OCI-M2 (cell line): ENCODE results near the gene NUP107.

Experiments
- DNase-seq: peaks from one replicate; lab custom pipeline; 2025; ENCODE audit not compliant: unreplicated experiment; lab: John Stamatoyannopoulos, UW

NUP107 gene

DNA sequence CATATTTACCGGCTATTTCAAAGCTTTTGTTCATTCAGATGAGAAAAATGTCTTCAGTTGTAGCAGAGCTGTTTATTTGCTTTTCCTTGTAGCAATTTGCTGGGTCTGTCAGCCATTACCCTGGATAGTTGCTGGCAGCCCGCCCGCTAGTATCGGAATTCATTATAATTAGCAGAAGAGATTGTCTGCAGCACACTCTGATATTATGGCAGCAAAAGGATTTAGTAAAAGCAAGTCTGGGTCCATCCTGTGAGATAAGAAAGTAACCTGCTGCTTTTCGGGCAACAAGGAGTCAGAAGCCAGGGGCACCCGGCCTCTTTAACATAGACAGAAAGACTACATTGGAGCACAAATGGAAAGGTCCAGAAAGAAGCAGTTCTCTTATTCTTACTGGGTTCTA lies 53.1 kb downstream of the NUP107 start:
- no peak for DNase-seq

DNA sequence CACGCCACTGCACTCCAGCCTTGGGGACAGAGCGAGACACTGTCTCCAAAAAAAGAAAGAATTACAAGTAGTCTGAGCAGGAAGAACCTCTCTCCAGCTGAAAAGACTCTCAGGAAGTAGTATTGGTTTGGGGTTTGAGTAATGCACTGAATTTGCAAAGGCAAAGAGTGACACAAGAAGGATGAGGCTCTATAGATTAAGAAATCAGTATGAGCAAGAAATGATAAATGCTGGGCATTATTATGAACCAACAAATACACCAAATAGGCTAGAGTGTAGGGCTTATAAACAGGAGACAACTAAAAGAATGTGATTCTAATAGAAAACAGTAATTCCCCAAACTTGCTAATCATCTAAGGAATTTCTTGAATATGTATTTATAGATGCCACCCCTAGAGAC lies 56.6 kb downstream of the NUP107 start:
- no peak for DNase-seq

DNA sequence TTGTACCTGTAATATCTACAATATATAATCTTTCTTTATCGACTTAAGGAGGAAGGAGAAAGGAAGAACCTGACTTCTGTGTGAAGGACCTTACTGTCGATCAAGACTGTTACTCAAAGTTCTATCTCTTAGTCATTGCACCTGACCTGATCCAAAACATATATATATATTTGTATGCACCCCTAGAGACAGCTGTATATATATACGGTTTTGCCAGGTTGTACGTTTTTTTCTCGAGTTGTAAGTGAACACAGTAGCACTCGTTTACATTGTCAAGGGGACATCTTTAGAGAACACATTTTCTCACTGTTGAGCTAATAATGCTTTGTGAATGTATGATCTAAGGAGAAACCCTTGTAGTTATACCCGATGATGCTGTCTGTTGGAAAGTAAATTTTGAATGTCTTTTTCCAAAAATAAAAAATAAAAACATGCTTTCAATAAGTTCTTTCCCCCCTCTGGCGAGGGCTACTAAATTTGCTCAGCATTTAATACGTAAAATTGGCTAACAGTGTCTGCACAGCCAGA lies 58.7 kb downstream of the NUP107 start:
- peak; percentile 13 for DNase-seq

DNA sequence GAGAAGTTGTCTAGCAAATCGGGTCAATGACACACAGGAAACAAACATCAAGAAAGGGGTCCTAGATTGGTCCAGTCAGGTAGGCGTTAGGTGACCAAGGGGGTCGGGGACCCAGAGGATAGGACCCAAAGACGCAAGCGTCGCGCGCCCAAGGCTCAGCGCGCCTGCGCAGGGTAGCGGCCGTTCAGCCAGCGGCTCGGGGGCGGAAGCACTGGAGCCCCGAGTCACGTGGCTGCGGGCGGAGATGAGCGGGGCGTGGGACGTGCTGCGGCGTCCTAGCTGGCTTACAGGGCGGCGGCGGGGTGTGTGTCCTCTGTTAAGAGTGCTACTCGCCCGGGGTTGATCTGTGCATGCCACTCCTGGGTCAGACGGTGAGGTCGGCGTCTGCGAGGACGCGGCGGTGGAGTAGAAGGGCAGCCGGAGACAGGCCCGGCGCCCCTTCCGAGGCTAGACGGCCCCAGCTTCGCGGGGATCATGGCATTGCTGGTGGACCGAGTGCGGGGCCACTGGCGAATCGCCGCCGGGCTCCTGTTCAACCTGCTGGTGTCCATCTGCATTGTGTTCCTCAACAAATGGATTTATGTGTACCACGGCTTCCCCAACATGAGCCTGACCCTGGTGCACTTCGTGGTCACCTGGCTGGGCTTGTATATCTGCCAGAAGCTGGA lies 59.3 kb downstream of the NUP107 start, which contains the start of gene SLC35E3:
Gene SLC35E3 (plus strand): TSS at position 273 of the 668 bp plus-strand sequence. CDS start 202 bp downstream, at position 475.
- peak; percentile 84 for DNase-seq

DNA sequence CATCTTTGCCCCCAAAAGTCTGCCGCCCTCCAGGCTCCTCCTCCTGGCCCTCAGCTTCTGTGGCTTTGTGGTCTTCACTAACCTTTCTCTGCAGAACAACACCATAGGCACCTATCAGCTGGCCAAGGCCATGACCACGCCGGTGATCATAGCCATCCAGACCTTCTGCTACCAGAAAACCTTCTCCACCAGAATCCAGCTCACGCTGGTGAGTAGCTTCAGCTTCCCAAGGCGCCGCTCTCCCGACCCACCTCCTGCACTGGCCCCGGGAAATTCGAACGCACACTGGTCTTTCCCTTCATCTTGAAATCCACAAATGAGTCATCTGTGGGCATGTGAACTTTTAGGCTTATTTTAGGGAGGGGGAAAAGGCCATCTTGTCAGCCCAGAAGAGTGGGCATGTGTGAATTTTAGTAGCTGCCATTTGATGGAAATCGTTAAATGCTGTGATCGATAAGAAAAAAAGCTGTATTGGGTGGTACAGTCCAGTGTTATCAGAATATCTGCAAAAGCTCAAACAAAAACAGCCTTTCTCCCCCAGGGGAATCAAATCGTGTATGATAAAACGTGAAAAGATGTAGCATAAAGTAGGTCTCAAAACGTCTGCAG lies 59.9 kb downstream of the NUP107 start:
- peak; percentile 32 for DNase-seq

DNA sequence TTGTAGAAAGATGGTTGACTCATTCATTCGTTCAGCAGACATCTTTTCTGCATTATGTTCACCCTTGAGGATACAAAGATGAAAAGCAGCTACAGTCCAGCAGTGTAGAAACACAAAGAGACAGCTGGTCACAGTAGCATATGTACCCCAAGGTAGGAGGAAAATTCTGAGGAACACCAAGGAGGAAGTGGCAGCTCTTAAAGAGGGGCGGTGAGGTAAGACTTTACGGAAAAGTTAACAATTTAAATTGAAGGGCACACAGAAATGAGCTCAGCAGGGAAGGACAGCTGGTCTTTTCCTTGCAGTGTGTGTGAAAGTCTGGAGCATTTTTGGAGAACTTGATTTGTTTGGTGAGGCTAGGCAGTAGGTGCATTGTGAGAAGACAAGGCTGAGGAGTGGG lies 62.7 kb downstream of the NUP107 start:
- no peak for DNase-seq

DNA sequence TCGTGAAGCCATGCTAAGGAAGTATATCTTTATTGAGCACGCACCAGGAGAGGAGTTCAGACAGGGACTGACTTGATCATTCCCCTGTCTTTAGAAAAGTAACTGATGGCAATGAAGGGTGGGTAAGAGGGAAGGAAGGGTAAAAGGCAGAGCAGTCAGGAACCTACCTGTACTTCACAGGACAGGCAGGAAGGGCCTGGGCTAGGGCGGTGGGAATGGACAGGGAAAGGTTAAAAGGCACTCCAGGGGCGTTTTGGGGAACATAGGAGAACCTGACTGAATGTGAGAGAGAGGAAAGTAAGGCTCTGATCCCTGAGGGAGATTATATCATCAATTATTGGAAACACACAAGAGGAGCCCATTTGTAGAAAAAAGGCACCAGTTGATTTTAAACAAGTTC lies 63.1 kb downstream of the NUP107 start:
- no peak for DNase-seq

DNA sequence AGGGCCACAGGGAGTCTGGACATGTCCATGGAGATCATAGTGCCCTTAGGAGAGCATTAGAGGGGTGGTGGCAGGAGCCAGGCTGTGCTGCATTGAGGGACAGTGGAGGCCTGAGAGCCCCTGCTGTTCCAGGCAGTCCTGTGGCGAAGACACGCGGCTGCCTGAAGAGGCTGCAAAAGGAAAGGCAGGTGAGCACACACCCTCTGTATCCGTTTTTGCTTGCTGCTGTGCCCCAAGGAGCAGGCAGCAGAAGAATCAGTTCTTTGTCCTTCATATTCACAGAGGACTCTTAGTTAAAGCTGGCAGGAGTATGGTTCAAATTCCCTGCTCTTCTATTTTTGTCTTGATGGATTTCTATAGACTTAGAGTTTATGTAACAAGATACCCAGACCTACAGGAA lies 63.7 kb downstream of the NUP107 start:
- DNase-seq: no peak

DNA sequence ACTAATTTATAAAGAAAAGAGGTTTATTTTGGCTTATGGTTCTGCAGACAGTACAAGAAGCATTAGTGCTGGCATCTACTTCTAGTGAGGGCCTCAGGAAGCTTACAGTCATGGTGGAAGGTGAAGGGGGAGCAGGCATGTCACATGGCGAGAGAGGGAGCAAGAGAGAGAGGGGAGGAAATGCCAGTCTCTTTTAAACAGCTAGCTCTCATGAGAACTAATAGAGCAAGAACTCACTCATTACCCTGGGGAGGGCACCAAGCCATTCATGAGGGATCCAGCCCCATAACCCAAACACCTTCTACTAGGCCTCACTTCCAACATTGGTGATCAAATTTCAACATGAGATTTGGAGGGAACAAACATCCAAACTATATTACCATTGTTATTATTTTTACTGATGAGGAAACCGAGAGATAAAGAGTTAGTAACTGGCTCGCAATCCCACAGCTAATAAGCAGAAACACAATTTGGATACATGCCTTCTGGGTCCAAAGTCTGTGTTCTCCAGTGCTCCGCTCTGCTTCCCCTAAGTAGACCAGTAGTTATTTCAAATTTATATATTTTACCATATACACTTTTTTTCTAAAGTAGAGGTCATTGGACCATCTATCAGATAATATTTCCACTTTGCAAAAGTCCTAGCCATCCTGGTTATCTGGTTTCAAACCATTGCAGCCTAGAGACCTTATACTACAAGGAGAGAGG lies 68.9 kb downstream of the NUP107 start:
- no peak for DNase-seq

DNA sequence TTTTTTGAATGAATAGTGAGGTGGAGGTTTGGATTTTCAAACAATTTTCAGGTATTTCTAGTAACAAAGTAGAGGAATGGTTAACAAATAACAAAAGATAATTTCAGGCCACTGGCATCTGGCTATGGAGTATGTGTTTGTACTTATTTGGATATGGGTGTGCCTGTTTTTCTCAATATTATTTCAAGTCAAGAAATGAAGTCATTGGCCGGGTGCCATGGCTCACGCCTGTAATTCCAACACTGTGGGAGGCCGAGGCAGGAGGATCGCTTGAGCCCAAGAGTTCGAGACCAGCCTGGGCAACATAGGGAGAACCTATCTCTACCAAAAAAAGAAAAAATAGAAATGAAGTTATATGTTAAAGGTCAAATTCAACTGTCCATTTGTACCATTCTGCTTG lies 73.1 kb downstream of the NUP107 start:
- DNase-seq: no peak

DNA sequence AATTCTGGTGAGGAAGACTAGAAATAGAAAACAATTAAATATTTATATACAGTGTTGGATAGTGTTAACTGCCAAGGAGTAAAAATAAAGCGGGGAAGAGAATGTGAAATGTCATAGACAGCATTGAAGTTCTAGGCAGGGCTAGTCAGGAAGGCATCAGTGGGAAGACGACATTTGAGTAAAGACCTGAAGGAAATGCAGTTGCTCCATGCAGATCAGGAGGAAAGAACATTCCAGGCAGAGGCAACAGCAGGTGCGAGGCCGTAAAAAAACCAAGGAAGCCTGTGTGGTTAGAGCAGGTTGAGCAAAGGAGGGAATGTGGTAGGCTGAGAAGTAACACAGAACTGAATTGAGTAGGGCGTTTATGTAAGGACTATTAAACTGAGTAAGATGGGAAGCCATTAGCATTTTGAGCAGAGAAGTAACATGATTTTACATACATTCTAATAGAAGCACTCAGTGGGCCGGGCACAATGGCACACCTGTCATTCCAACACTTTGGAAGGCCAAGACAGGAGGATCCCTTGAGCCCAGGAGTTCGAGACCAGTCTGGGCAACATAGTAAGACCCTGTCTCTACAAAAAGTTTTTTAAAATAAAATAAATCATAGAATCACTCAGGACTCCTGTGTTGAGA lies 74.1 kb downstream of the NUP107 start:
- no peak for DNase-seq

DNA sequence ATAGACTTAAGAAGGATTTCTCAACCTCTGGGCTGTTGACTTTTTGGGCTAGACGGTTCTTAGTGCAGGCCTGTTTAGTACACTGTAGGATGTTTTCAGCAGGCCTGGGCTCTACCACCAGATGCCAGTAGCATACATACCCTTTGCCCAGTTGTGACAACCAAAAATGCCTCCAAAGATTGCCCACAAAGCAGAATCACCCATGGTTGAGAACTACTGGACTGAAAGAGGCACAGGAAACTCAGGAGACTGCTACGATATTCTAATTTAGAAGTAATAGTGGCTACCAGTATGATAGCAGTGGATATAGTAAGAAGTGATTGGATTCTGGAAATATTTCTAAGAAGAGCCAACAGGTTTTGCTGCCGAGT lies 74.6 kb downstream of the NUP107 start:
- no peak for DNase-seq

DNA sequence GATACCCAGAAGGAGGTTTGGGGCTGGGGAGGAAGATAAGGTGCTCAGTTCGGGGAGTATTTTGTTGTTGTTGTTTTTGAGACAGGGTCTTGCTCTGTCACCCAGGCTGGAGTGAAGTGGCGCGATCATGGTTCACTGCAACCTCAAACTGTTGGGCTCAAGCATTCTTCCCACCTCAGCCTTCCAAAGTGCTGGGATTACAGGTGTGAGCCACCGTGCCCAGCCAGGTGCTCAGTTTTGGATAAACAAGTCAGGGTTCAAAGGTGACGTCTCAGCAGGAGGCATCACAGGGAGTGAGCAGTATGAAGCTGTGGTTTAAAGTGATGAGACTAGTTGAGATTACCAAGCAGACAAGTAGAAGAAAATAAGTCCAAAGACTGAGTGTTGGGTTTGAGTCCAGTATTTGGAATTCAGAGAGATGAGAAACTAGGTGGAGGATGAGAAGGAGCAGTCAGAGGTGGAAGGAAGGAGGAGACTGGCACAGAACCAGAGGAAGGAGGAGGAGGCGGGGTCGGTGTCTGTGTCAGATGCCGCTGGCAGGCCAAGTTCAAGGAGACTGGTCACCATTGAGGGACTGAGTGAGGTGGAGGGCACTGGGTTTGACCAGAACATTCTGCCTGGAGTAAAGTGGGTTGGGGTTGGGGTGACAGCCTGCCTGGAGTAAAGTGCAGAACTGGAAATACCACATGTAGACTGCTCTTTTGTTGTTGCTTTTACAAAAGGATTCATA lies 75.3 kb downstream of the NUP107 start:
- no peak for DNase-seq

DNA sequence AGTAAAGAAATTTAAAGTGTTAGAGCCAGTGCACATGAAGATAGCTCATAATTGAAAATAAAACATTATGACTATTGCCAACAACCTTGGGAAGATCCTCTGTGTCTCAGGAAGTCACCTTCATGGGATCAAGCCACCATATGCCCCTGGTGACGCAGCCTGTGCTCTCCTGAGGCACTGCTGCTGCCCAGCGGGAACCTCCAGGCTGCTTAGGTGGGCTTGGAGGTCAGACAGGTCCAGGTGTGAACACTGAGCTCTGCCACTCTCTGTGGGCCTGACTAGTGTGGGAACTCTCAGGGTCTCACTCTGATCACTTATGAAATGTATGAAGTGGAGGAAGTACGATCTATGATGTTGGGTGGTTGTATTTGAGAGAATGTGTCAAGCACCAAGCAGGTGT lies 75.9 kb downstream of the NUP107 start:
- no peak for DNase-seq

DNA sequence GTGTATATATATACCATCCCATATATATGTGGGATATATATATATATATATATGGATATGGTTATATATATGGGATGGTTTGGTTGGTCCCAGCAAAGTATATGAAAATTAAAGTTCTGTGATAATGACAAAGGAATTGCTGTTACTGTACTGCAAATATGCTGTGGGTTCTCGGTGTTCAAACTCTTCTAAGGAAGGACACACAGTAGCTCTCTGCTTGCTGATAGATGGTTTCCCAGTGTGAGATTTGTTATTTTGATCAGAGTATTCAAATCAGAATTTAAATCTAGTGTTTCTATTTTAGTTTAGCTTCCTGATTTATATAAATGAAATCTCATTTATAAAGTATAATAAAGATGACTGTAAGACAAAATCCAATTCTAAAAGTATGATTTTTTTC lies 78.9 kb downstream of the NUP107 start:
- DNase-seq: no peak

DNA sequence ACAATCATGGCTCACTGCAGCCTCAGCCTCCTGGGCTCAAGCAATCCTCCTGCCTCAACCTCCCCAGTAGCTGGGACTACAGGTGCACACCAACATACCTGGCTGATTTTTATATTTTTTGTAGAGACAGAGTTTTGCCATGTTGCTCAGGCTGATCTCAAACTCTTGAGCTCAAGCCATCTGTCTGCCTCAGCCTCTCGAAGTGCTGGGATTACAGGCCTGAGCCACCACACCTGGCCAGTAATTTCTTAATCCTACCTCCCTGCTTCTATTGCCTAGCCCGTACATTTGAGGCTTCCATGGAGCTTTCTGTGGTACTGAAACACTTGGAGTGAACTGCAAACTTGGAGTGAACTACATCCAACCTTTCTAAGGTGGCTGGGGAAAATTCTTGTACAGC lies 79.9 kb downstream of the NUP107 start:
- DNase-seq: no peak

DNA sequence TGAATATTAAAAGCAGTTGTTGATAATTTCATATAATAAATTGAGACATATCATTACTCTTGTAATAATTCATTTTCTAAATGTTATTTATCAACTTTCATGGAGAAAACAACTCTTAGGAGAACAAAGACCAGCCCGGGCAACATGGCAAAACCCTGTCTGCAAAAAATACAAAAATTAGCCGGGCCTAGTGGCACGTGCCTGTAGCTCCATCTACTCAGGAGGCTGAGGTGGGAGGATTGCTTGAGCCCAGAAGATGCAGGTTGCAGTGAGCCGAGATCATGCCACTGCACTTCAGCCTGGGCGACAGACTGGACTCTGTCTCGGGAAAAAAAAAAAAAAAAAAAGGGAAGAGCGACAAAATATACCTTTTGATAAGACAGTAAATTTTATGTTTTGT lies 80.4 kb downstream of the NUP107 start:
- no peak for DNase-seq

DNA sequence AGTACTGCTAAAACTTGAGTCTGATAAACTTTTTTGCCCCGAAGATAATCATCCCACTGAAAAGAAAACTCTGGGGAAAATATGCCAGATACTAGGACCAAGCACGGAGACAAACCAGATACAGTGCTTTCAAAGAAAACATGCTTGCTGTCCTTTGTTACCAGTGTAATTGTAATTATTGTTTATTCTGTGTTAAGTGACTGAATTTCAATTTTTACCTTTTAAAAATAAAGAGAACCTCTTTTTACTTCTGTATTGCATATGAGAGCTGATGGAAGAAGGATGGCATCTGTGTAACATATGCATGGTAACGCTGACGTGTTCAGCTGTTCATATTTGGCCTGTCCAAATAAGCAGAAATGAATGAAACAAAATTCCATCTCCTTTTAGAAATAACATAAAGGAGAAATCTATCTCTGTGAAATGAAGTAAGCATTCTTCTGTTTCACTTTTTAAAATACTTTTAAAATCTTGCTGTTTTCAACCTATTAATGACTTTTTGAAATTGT lies 81.7 kb downstream of the NUP107 start:
- no peak for DNase-seq

DNA sequence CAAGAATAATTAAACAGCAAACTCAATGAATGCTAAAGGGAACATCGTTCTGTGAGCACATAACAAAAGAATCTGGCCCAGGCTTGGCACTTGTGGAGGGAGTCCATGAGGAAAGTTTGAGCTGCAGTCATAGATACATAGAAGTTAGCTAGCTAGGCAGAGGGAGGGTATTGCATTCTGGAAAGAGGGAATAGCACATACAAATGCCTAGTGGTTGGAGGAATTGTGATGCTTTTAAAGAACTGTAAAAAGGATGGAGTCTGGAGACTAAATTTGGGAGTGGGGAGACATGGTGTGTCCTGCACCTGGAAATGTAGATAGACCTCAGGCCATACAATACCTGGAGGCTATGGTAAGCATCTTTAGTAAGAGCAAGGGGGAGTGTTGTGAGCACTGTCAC lies 83.2 kb downstream of the NUP107 start:
- no peak for DNase-seq

DNA sequence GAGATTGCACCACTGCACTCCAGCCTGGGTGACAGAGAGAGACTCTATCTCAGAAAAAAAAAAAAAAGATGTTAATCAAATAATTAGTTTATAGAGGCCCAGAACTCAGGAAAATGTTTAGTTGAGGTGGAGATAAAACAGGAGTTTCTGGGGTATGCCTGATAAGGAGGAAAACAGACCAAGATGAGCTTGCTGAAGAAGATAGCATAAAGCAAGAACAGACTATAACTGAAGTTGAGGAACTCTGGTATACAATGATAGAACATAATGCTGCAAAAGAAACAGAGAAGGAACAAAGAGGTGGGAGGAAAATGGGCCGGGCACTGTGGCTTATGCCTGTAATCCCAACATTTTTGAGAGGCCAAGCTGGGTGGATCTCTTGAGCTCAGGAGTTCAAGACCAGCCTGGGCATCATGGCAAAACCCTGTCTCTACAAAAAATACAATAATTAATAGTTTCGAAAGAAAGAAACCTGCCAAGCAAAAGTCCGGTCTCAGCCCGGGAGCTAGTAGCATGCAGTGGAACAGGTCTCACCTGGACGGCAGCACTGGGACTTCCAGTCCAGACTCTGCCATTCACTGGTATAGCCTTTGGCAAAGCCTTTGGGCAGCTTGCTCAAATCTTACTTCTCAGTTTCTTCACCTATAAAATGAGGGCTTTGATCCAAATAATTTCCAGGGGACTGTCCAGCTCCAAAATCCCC lies 84.6 kb downstream of the NUP107 start:
- DNase-seq: peak; percentile 17
